GM12878 (cell line): ENCODE measurements around the gene ZNF83. TPM values are rescaled to one million over a fixed set of nuclear protein-coding genes. Genes with fewer than 3 reads are reported as not detected.

Experiments
- ATAC-seq: fragments of 200-7000 bp; cut with Tn5 transposase; 3 replicates; pipeline ENCODE4 v1.9.1; 2020; ENCODE audit warnings: mild to moderate bottlenecking, moderate library complexity
- Bru-seq: library from RNA; stranded (reverse); fragments of 400-500 nt; gene quantifications from one replicate; lab custom pipeline; 2021; lab: Mats Ljungman, UMichigan
- BruChase-seq, 2 experiments: library from RNA; stranded (reverse); fragments of 400-500 nt; gene quantifications; one replicate each; lab custom pipeline; 2021; lab: Mats Ljungman, UMichigan
- BruUV-seq: library from RNA; stranded (reverse); fragments of 400-500 nt; replicated peaks from 2 replicates; lab custom pipeline; 2021; lab: Mats Ljungman, UMichigan
- CTCF ChIA-PET: fragments of 300-600 bp; sonication (Branson Sonifier 250); formaldehyde crosslinking; extraction: SDS; loops from one replicate; lab custom pipeline; 2021; ENCODE audit warnings: inconsistent platforms; lab: Yijun Ruan, JAX
- POLR2A ChIA-PET: fragments of 350-600 bp; formaldehyde crosslinking; extraction: SDS; loops from one replicate; lab custom pipeline; 2021; ENCODE audit warnings: inconsistent platforms; lab: Charles Lee
- RAD21 ChIA-PET: fragments of 300-600 bp; sonication (Branson Sonifier 250); formaldehyde crosslinking; loops from one replicate; lab custom pipeline; 2023; ENCODE audit warnings: antibody characterized with exemption; ENCODE audit not compliant: unreplicated experiment; lab: Charles Lee
- SMC1A ChIA-PET: fragments of 300-600 bp; sonication (Branson Sonifier 250); formaldehyde crosslinking; loops from one replicate; lab custom pipeline; 2023; ENCODE audit not compliant: unreplicated experiment, uncharacterized antibody; lab: Charles Lee
- DNase-seq: peaks from one replicate; pipeline ENCODE4 v3.0.0-alpha.2; 2011; ENCODE audit warnings: low read depth, low spot score
- FAIRE-seq: peaks from 3 replicates; lab custom pipeline; 2011; peaks lifted over from hg19 to GRCh38; lab: Jason Lieb, UNC
- H2AFZ ChIP-seq: 2 replicates; pipeline ENCODE4 v1.6.0; 2011; ENCODE audit warnings: low read depth, low read length, control low read depth; ENCODE audit not compliant: control insufficient read depth
- H3K27ac ChIP-seq: 2 replicates; pipeline ENCODE4 v1.5.1; 2011; ENCODE audit warnings: control low read depth; ENCODE audit not compliant: control insufficient read depth, insufficient read depth
- H3K27me3 ChIP-seq, 2 experiments: replicated peaks in 1 of 2; 2 replicates each; pipeline versions ENCODE4 v1.6.0 to v1.6.1; 2011; ENCODE audit warnings: low read length in 1 of 2; ENCODE audit not compliant: control insufficient read depth in 2 of 2, insufficient read depth in 2 of 2
- H3K36me3 ChIP-seq, 2 experiments: 2 replicates each; pipeline ENCODE4 v1.5.1; 2011; ENCODE audit warnings: low read length in 1 of 2; ENCODE audit not compliant: control insufficient read depth in 2 of 2, insufficient read depth in 2 of 2
- H3K4me1 ChIP-seq: 2 replicates; pipeline ENCODE4 v1.6.1; 2011; ENCODE audit warnings: mild to moderate bottlenecking, low read length, moderate library complexity, mixed read lengths; ENCODE audit not compliant: control insufficient read depth, insufficient read depth
- H3K4me2 ChIP-seq: 2 replicates; pipeline ENCODE4 v1.6.0; 2011; ENCODE audit warnings: control low read depth; ENCODE audit not compliant: control insufficient read depth, insufficient read depth
- H3K4me3 ChIP-seq: fragments of 200-600 bp; sonication (generic); 2 replicates; pipeline ENCODE4 v1.5.1; 2016
- H3K79me2 ChIP-seq: 2 replicates; pipeline ENCODE4 v1.6.0; 2011; ENCODE audit warnings: low read length; ENCODE audit not compliant: control insufficient read depth, insufficient read depth
- H3K9ac ChIP-seq: 2 replicates; pipeline ENCODE4 v1.8.0; 2011; ENCODE audit warnings: low read length, control low read depth, mixed read lengths; ENCODE audit not compliant: control insufficient read depth, insufficient read depth
- H3K9me3 ChIP-seq: replicated peaks from 3 replicates; pipeline ENCODE4 v1.5.1; 2011; ENCODE audit warnings: mild to moderate bottlenecking, low read length; ENCODE audit not compliant: control insufficient read depth, insufficient read depth
- H4K20me1 ChIP-seq: 2 replicates; pipeline ENCODE4 v1.6.0; 2011; ENCODE audit not compliant: control insufficient read depth, insufficient read depth
- ASH2L ChIP-seq: fragments of 300-600, 200-600 bp; sonication (generic); IDR thresholded peaks from 2 replicates; pipeline ENCODE4 v1.6.1; 2017; ENCODE audit warnings: low read depth, mild to moderate bottlenecking, borderline replicate concordance
- EP300 ChIP-seq, 2 experiments: fragments of 150-350 bp in 1 of 2; IDR thresholded peaks; 2 replicates each; pipeline ENCODE4 v1.6.1; 2011 to 2012; ENCODE audit warnings: low read depth in 2 of 2, low read length in 2 of 2, borderline replicate concordance in 1 of 2, improper control_type of control experiment in 1 of 2, inconsistent platforms in 1 of 2; ENCODE audit not compliant: control insufficient read depth in 1 of 2
- GABPA ChIP-seq: IDR thresholded peaks from 2 replicates; pipeline ENCODE4 v1.6.1; 2014; ENCODE audit warnings: antibody characterized with exemption, low read depth, mild to moderate bottlenecking, inconsistent platforms
- HSF1 ChIP-seq: fragments of 150-350 bp; IDR thresholded peaks from 2 replicates; pipeline ENCODE4 v1.6.1; 2014; ENCODE audit warnings: mild to moderate bottlenecking, low read depth, low read length
- MXI1 ChIP-seq: fragments of 150-350 bp; IDR thresholded peaks from 2 replicates; pipeline ENCODE4 v1.6.1; 2011; ENCODE audit warnings: low read depth, mild to moderate bottlenecking, inconsistent platforms, low read length, improper control_type of control experiment
- POLR2A ChIP-seq: IDR thresholded peaks from 2 replicates; pipeline ENCODE4 v1.6.1; 2011; ENCODE audit warnings: low read depth, mild to moderate bottlenecking, low read length
- RAD21 ChIP-seq: IDR thresholded peaks from 2 replicates; pipeline ENCODE4 v1.6.1; 2011; ENCODE audit warnings: mild to moderate bottlenecking, low read depth, low read length, moderate library complexity; ENCODE audit not compliant: insufficient read depth
- RFX5 ChIP-seq: IDR thresholded peaks from 2 replicates; pipeline ENCODE4 v1.6.1; 2011; ENCODE audit warnings: low read depth, low read length, improper control_type of control experiment
- SIN3A ChIP-seq: IDR thresholded peaks from 2 replicates; pipeline ENCODE4 v1.6.1; 2012; ENCODE audit warnings: low read depth, low read length, improper control_type of control experiment
- TCF12 ChIP-seq: IDR thresholded peaks from 2 replicates; pipeline ENCODE4 v1.6.1; 2011; ENCODE audit warnings: low read depth, mild to moderate bottlenecking, low read length
- ZNF24 ChIP-seq: fragments of 450-650 bp; IDR thresholded peaks from 2 replicates; pipeline ENCODE4 v1.6.1; 2017; ENCODE audit warnings: antibody characterized with exemption, mild to moderate bottlenecking
- ZNF687 ChIP-seq: fragments of 450-650 bp; IDR thresholded peaks from 2 replicates; pipeline ENCODE4 v1.6.1; 2017; ENCODE audit warnings: mild to moderate bottlenecking, moderate library complexity
- WGBS: methylation state at CpG from one replicate; pipeline ENCODE4 v1.1.6; 2016; ENCODE audit warnings: low lambda C conversion rate; ENCODE audit not compliant: insufficient replicate concordance, insufficient coverage; ENCODE audit errors: missing lambda C conversion rate; 5-methylcytosine and 5-hydroxymethylcytosine counted together
- in situ Hi-C: fragments of 300-500 bp; cut with MboI; formaldehyde crosslinking; loops from 9 replicates; pipeline ENCODE4 v1.14.3; 2018; ENCODE audit warnings: mixed read lengths
- intact Hi-C: fragments of 100-400 bp; cut with micrococcal nuclease; formaldehyde crosslinking; loops from one replicate; pipeline ENCODE4 v1.14.2; 2022; ENCODE audit not compliant: unreplicated experiment
- long read RNA-seq, 2 experiments: library from polyadenylated mRNA; unstranded; transcript quantifications; one replicate each; pipeline ENCODE4 v2.0.0, GENCODE V29; 2019 to 2020
- polyA minus RNA-seq, 3 experiments: library from RNA; depleted of rRNA, polyadenylated mRNA; stranded (reverse); fragments of >200 nt; gene quantifications; 2 replicates each; pipeline ENCODE4 v1.2.3, GENCODE V29; 2011
- polyA plus RNA-seq, 11 experiments: library from polyadenylated mRNA; depleted of rRNA in 4 of 11; unstranded in 6 of 11; stranded (reverse) in 5 of 11; fragments of >200 nt; fragmentation: Nextera tagmentation in 4 of 11; fragmentation: Illumina TruSeq in 1 of 11; extraction: Ambion mirVana in 4 of 11; extraction: Trizol in 1 of 11; gene quantifications; 1 replicate in 1 of 11; 2 replicates in 10 of 11; pipeline versions ENCODE4 v1.2.1 to v1.2.3, GENCODE V29; 2011 to 2016; ENCODE audit warnings: inconsistent platforms in 2 of 11, missing spikeins in 2 of 11, low read depth in 1 of 11
- total RNA-seq, 4 experiments: library from RNA; depleted of rRNA in 3 of 4; stranded (reverse); fragments of >200 nt in 3 of 4; fragmentation: Illumina TruSeq in 1 of 4; extraction: Trizol in 1 of 4; gene quantifications; 2 replicates each; pipeline versions ENCODE4 v1.2.1 to v1.2.3, GENCODE V29; 2013 to 2021

Gene ZNF83
- total RNA-seq (2013; cell fraction: nucleolus; rRNA removed), result 361 and 381 TPM in 2 replicates
- 19.7 and 27.4 TPM in 2 replicates for total RNA-seq (2014; rRNA removed)
- 35.2 and 37.3 TPM in 2 replicates for total RNA-seq (2014; rRNA removed; fragmentation: Illumina TruSeq; extraction: Trizol)
- total RNA-seq (2021), result 17.6 and 18.2 TPM in 2 replicates
- polyA plus RNA-seq (2011; ENCODE audit: low read depth), result 28.7 TPM
- polyA plus RNA-seq (2011; rRNA removed), result 90.1 and 132 TPM in 2 replicates
- 42.6 and 47.6 TPM in 2 replicates for polyA plus RNA-seq (2011; cell fraction: cytosol; rRNA removed)
- polyA plus RNA-seq (2011; cell fraction: nucleus; rRNA removed), result 125 and 146 TPM in 2 replicates
- polyA plus RNA-seq (2012), result 28.6 and 29.7 TPM in 2 replicates
- polyA plus RNA-seq (2014; fragmentation: Illumina TruSeq; extraction: Trizol), result 32.0 and 51.8 TPM in 2 replicates
- polyA plus RNA-seq (2014; fragmentation: Nextera tagmentation; extraction: Ambion mirVana), result 10 to 100 TPM in 1 of 2 experiments, 1 to 10 TPM in 1; 9.9 to 11.3 TPM
- 23.7 and 32.0 TPM in 2 replicates for polyA plus RNA-seq (2014; rRNA removed)
- 10 to 100 TPM; 12.0 to 16.4 TPM for polyA plus RNA-seq (2016; fragmentation: Nextera tagmentation; extraction: Ambion mirVana)
- 55.0 and 56.2 TPM in 2 replicates for polyA minus RNA-seq (2011; rRNA and poly(A)+ RNA removed)
- 28.3 and 28.7 TPM in 2 replicates for polyA minus RNA-seq (2011; cell fraction: cytosol; rRNA and poly(A)+ RNA removed)
- 36.8 and 54.2 TPM in 2 replicates for polyA minus RNA-seq (2011; cell fraction: nucleus; rRNA and poly(A)+ RNA removed)
- Bru-seq, nascent RNA, result percentile 79 among the genes with signal in this experiment
- percentile 88 among the genes with signal in this experiment for BruChase-seq, experiment 1, labeled RNA remaining after a 6-hour chase
- BruChase-seq, experiment 2, labeled RNA remaining after a 2-hour chase, result percentile 83 among the genes with signal in this experiment
- long read RNA-seq, experiment 1, transcript ZNF83-202 (4 exons, 2,726 nt), result major isoform, 6 of 8 reads
- long read RNA-seq, experiment 1, partial matches to known transcripts, result 0 of 8 reads
- long read RNA-seq, experiment 1, other reads (novel, unspliced or antisense), result 1 of 8 reads
- long read RNA-seq, experiment 2, full-length matches to known transcripts, result 51 of 75 reads
- long read RNA-seq, experiment 2, partial matches to known transcripts, result 7 of 75 reads
- long read RNA-seq, experiment 2, other reads (novel, unspliced or antisense), result 17 of 75 reads

- H3K9me3 ChIP-seq, result peaks cover 2% of the 10 kb centered on the region; the same call in 1 of the 3 replicates
- ChIA-PET CTCF (interaction anchor here (0.7 to 1.1 kb wide), 2 partner anchors 19 to 36 kb away, joined by 3 to 4 read pairs; no protein-coding TSS in a partner anchor), POLR2A (interaction anchor here (0.6 to 1.8 kb wide), 3 partner anchors 15 to 58 kb away, joined by 3 to 5 read pairs (median 5); no protein-coding TSS in a partner anchor), RAD21 (no interaction called here), SMC1A (interaction anchor here (0.7 to 1.2 kb wide), 3 partner anchors 43 to 106 kb away, joined by 3 to 4 read pairs (median 3); no protein-coding TSS in a partner anchor)
- FAIRE-seq (peak; percentile 81), ATAC-seq (peak; percentile 96), DNase-seq (peak; percentile 65)
- peak within 1 kb of the TSS; percentile 70 for H3K4me2 ChIP-seq
- WGBS, result 2% methylated on average over 48 of the region's 55 CpGs
- no peaks in the 10 kb centered on the region; a peak in 2 of 4 replicates for H3K36me3 ChIP-seq
- H2AFZ ChIP-seq, result peak within 1 kb of the TSS; percentile 80
- BruUV-seq, result TSS peak; percentile 62
- H3K27me3 ChIP-seq, result no peaks in the 10 kb centered on the region
- H3K27ac ChIP-seq, result peak within 1 kb of the TSS; percentile 89
- in situ Hi-C loops (no loop called here), intact Hi-C loops (loop anchor here (5.0 kb wide), 1 partner anchor 101 kb away; no protein-coding TSS in a partner anchor)
- H4K20me1 ChIP-seq, result no peaks in the 10 kb centered on the region
- H3K9ac ChIP-seq, result peak within 1 kb of the TSS; percentile 92
- no peaks in the 10 kb centered on the region for H3K4me1 ChIP-seq
- no peaks in the 10 kb centered on the region; the same call in 1 of the 2 replicates for H3K79me2 ChIP-seq
- peak within 1 kb of the TSS; percentile 93 for H3K4me3 ChIP-seq
- TF ChIP-seq ZNF24 (no peak), GABPA (peak; percentile 44; the same call in 1 of the 2 replicates), ASH2L (no peak), POLR2A (peak; percentile 80), SIN3A (peak; percentile 58; the same call in 1 of the 2 replicates), ZNF687 (no peak; the same call in 1 of the 2 replicates), RAD21 (no peak), EP300 (IDR thresholded peaks at IDR 0.05; ENCODE audit: borderline replicate concordance in 1 of 2, control insufficient read depth in 1 of 2, low read depth in 2 of 2, low read length in 2 of 2) (no peak), RFX5 (no peak), MXI1 (no peak; the same call in none of the 2 replicates), HSF1 (no peak), TCF12 (no peak)
These were observed at the start of gene ZNF83 for GRCh38 chr19:52637718-52638585. TSS of gene ZNF83 (minus strand) at chr19:52638355.
